Right lung (tissue), 5 donors: ENCODE results near the gene TIGD7. TPM values are rescaled to one million over a fixed set of nuclear protein-coding genes. Genes with fewer than 3 reads are reported as not detected.

Experiments
- DNase-seq, 2 donors: peaks; one replicate each; pipeline ENCODE4 v3.0.0-alpha.2; 2013
- polyA plus RNA-seq, 5 donors: library from polyadenylated mRNA; unstranded; fragments of 120-200 nt; gene quantifications; one replicate each; pipeline versions ENCODE4 v1.2.1 to v1.2.3, GENCODE V29; 2013; ENCODE audit warnings: inconsistent platforms in 1 of 5, low replicate concordance in 1 of 5; ENCODE audit not compliant: insufficient read length in 5 of 5, insufficient read depth in 1 of 5

TIGD7 gene
- polyA plus RNA-seq, 5 donors, result 11.4 to 15.6 (median 12.5) TPM

GRCh38 chr16:3249020-3249419 lies 56.2 kb downstream of the TIGD7 start:
- no peak for DNase-seq

Other genes with a start within 250 kb of the TIGD7 start
- gene IL32, start 239.8 kb downstream of the TIGD7 start, polyA plus RNA-seq, result 100 to 1,000 TPM in 1 of 5 donors, 10 to 100 TPM in 4; 39.7 to 103 (median 61.6) TPM
- under 1 TPM in 2 of 5 donors, not detected in 3; 0.09 to 0.12 TPM for gene ZSCAN10, start 206.1 kb downstream of the TIGD7 start, polyA plus RNA-seq
- gene ZNF205, start 192.8 kb downstream of the TIGD7 start, polyA plus RNA-seq, result 10 to 100 TPM; 12.6 to 20.4 (median 14.8) TPM
- 10 to 100 TPM; 10.5 to 18.5 (median 14.7) TPM for gene ZNF213, start 170.4 kb downstream of the TIGD7 start, polyA plus RNA-seq
- gene OR1F1, start 117.2 kb downstream of the TIGD7 start, polyA plus RNA-seq, result not detected
- 10 to 100 TPM; 11.3 to 15.4 (median 13.7) TPM for gene ZNF200, start 70.3 kb downstream of the TIGD7 start, polyA plus RNA-seq
- under 1 TPM; 0.40 to 0.67 (median 0.47) TPM for gene MEFV, start 48.8 kb downstream of the TIGD7 start, polyA plus RNA-seq
- 10 to 100 TPM; 42.2 to 54.7 (median 48.7) TPM for gene ZNF263, start 21.9 kb downstream of the TIGD7 start, polyA plus RNA-seq
- 10 to 100 TPM; 41.1 to 64.3 (median 51.0) TPM for gene ZNF75A, start 67 bp upstream of the TIGD7 start, polyA plus RNA-seq
- gene OR2C1, start 50.5 kb upstream of the TIGD7 start, polyA plus RNA-seq, result under 1 TPM; 0.39 to 0.93 (median 0.50) TPM
- gene ZSCAN32, start 95.6 kb upstream of the TIGD7 start, polyA plus RNA-seq, result 10 to 100 TPM; 18.6 to 22.8 (median 20.5) TPM
- 10 to 100 TPM; 11.2 to 16.0 (median 12.9) TPM for gene ZNF174, start 95.8 kb upstream of the TIGD7 start, polyA plus RNA-seq
- gene ZNF597, start 138.1 kb upstream of the TIGD7 start, polyA plus RNA-seq, result 1 to 10 TPM; 3.3 to 6.0 (median 4.2) TPM
- 10 to 100 TPM; 40.5 to 48.0 (median 46.1) TPM for gene NAA60, start 138.2 kb upstream of the TIGD7 start, polyA plus RNA-seq
- gene C16orf90, start 190.1 kb upstream of the TIGD7 start, polyA plus RNA-seq, result under 1 TPM in 1 of 5 donors, not detected in 4; 0.12 TPM
- gene CLUAP1, start 195.6 kb upstream of the TIGD7 start, polyA plus RNA-seq, result 10 to 100 TPM; 44.2 to 54.5 (median 47.5) TPM